Measurements from ENCODE around the gene FGFR4. TPM values are rescaled to one million over a fixed set of nuclear protein-coding genes. Genes with fewer than 3 reads are reported as not detected.

FGFR4 gene
- total and polyA plus RNA-seq, 2 of the 8 experiments (the other 6 are each of a cell fraction or from before 2014, with no cell fraction given): 61.4 to 88.4 TPM

DNA sequence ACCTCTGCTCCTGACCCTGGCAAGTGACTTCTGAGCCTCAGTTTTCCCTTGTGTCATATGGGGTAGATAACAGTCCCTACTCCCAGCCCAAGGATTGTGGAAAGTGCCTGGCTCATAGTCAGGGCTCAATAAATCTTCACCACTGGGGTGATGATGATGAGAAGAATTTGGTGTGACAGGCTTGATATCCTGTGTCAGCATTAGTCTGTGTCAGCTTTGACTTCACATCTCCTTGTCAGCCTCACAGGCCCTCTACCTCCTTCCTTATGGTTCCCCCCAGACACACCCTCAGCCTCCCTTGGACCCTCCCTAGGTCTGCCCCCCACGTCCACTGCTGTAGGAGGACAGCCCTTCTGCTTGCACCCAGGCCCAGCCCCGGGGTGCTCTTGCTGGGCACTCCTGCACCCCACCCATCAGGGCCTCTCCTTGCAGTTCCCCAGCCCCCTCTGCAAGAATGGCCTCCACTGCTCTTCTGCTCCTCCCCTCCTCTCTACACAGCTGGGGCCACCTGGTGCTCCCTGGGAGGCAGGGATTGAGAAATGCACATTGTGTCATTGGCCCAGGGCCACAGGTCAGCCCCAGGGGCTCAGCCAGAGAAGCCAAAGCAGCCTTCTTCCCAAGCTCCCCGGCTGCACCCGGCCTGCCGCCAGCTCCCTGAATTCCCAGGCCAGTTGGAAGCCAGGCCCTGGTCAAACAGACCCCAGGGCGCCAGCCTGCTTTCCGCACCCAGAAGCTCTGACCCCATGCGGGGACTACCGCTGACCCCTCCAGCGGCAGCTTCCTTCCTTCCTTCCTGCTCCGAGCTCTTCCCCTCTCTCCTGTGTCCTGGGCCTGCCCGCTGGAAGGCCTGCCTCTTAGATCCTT lies 7.7 kb downstream of the FGFR4 start:
- Histone ChIP-seq H2BK20ac (ENCODE audit: low read length) (no peak overlapping the region), H2BK5ac (ENCODE audit: low read depth, low read length) (no peak overlapping the region), H3K4ac (replicated peaks; ENCODE audit: insufficient read length, low read depth, low read length) (no peak overlapping the region), H2BK12ac (ENCODE audit: low read depth, low read length) (no peak overlapping the region), H3K56ac (replicated peaks; ENCODE audit: insufficient read length, low read depth, low read length) (no peak overlapping the region), H3K79me2 (ENCODE audit: control insufficient read depth in 1 of 2, insufficient read depth in 2 of 2, low read length in 2 of 2) (0 out of 4 replicates have a peak, but pooled peaks cover 0 to under 1% of the 10 kb centered on the region in 2 experiments), H3K27ac (ENCODE audit: low read depth, low read length) (no peak overlapping the region), H2AK5ac (ENCODE audit: low read depth, low read length) (no peak overlapping the region), H3K9ac (replicated peaks in 1 of 4; ENCODE audit: extremely low read depth in 1 of 4, low read depth in 3 of 4, low read length in 3 of 4) (no peak overlapping the region), H3K4me2 (ENCODE audit: insufficient read depth in 1 of 2, low read depth in 2 of 2, low read length in 2 of 2) (no peak overlapping the region), H3K27me3 (replicated peaks in 1 of 4; ENCODE audit: control insufficient read depth in 3 of 4, extremely low read depth in 1 of 4, insufficient read depth in 3 of 4, low read length in 3 of 4) (no peaks in the 10 kb centered on the region), H3K4me1 (replicated peaks in 1 of 4; ENCODE audit: control insufficient read depth in 3 of 4, insufficient read depth in 4 of 4, low read length in 3 of 4) (peaks cover 0 to 11% (median 8%) of the 10 kb centered on the region in 4 experiments; a peak in 4 of 7 replicates), H4K20me1 (replicated peaks in 1 of 2; ENCODE audit: control insufficient read depth in 1 of 2, insufficient read depth in 2 of 2, low read length in 2 of 2) (peaks cover 3 to 8% of the 10 kb centered on the region in 2 experiments), H3K14ac (ENCODE audit: insufficient read length) (no peak overlapping the region), H3K79me1 (ENCODE audit: low read depth, low read length) (peaks cover 7% of the 10 kb centered on the region), H3K36me3 (ENCODE audit: control insufficient read depth in 2 of 4, insufficient read depth in 4 of 4, low read length in 3 of 4) (peaks cover 18 to 35% (median 26%) of the 10 kb centered on the region in 4 experiments; a peak in 7 of 8 replicates), H4K5ac (ENCODE audit: insufficient read length, low read depth, low read length) (no peak overlapping the region), H3K23ac (ENCODE audit: insufficient read length) (no peak overlapping the region), H2AFZ (ENCODE audit: low read length) (no peak overlapping the region), H4K8ac (ENCODE audit: extremely low read depth, insufficient read depth, low read length) (no peak overlapping the region), H3K23me2 (ENCODE audit: low read depth, low read length) (no peaks in the 10 kb centered on the region), H2BK120ac (replicated peaks; ENCODE audit: low read depth, low read length) (no peak overlapping the region), H4K91ac (replicated peaks; ENCODE audit: insufficient read length, low read length) (no peak overlapping the region), H3K9me3 (ENCODE audit: insufficient read depth in 2 of 2, low read depth in 1 of 2, low read length in 1 of 2) (no peaks in the 10 kb centered on the region), H3K4me3 (ENCODE audit: extremely low read depth in 1 of 4, insufficient read depth in 2 of 4, low read depth in 3 of 4, low read length in 4 of 4) (no peak overlapping the region), H2BK15ac (ENCODE audit: low read length) (no peak overlapping the region), H3K18ac (ENCODE audit: extremely low read depth, low read length) (no peak overlapping the region)
- ChIA-PET CTCF (ENCODE audit: partially characterized antibody) (interaction anchor here (1.7 to 9.4 kb wide), 2 partner anchors 17 to 24 kb away, joined by 5 to 100 read pairs; no protein-coding TSS in a partner anchor), POLR2A (ENCODE audit: partially characterized antibody) (interaction anchor here (0.6 to 1.2 kb wide), 4 partner anchors 34 to 93 kb away, joined by 3 to 5 read pairs (median 4); no protein-coding TSS in a partner anchor)
- DNase-seq (ENCODE audit: low read depth in 1 of 2, low spot score in 2 of 2): no peak
- no peak for FAIRE-seq
- 87% methylated on average over 10 of the region's 12 CpGs; no CpG with 5 or more reads in 1 of the 2 experiments for WGBS, 2 experiments (ENCODE audit: extremely low coverage in 1 of 2, insufficient coverage in 1 of 2, insufficient read length in 1 of 2, insufficient replicate concordance in 2 of 2, low coverage in 1 of 2, low lambda C conversion rate in 2 of 2, missing lambda C conversion rate in 1 of 2)
- TF ChIP-seq BACH1 (IDR thresholded peaks at IDR 0.05; ENCODE audit: low read length): no peak
- TF ChIP-seq TEAD4 (IDR thresholded peaks at IDR 0.05; ENCODE audit: low read depth, low read length): no peak
- no peak for TF ChIP-seq FOSL1 (IDR thresholded peaks at IDR 0.05; ENCODE audit: insufficient read depth, low read depth, low read length)
- TF ChIP-seq CBX5 (IDR thresholded peaks at IDR 0.05; ENCODE audit: low read depth, low read length): no peak
- TF ChIP-seq SAP30 (IDR thresholded peaks at IDR 0.05; ENCODE audit: insufficient read depth, insufficient replicate concordance, low read length): no peak
- TF ChIP-seq NANOG (IDR thresholded peaks at IDR 0.05; ENCODE audit: insufficient read depth, low read depth, low read length, poor library complexity, severe bottlenecking): no peak
- TF ChIP-seq NRF1 (IDR thresholded peaks at IDR 0.05; ENCODE audit: low read depth, low read length): no peak
- no peak for TF ChIP-seq GTF2F1 (IDR thresholded peaks at IDR 0.05; ENCODE audit: borderline replicate concordance, low read depth, low read length)
- no peak for TF ChIP-seq BCL11A (IDR thresholded peaks at IDR 0.05; ENCODE audit: low read depth in 2 of 2, low read length in 2 of 2)
- no peak for TF ChIP-seq ZNF274 (IDR thresholded peaks at IDR 0.05; ENCODE audit: borderline replicate concordance, extremely low read depth, low read length)
- no peak for TF ChIP-seq JUN (IDR thresholded peaks at IDR 0.05; ENCODE audit: low read depth, low read length)
- TF ChIP-seq BRCA1 (IDR thresholded peaks at IDR 0.05; ENCODE audit: low read depth, low read length): no peak
